Hepatocyte (in vitro differentiated cells): Measurements from ENCODE around the gene TUBA4B.

Source experiments
- CTCF ChIP-seq: fragments of 200-600 bp; sonication (generic); IDR thresholded peaks from 2 replicates; pipeline ENCODE4 v1.5.1; 2016; ENCODE audit warnings: antibody characterized with exemption, mild to moderate bottlenecking; ENCODE audit not compliant: poor library complexity
- EZH2 ChIP-seq: fragments of 200-600 bp; sonication (generic); IDR thresholded peaks from 2 replicates; pipeline ENCODE4 v1.6.1; 2016; ENCODE audit warnings: antibody characterized with exemption, mild to moderate bottlenecking, borderline replicate concordance
- EZH2phosphoT487 ChIP-seq: fragments of 200-600 bp; sonication (generic); IDR thresholded peaks from one replicate; pipeline ENCODE4 v1.6.1; 2018; ENCODE audit warnings: antibody characterized with exemption, mild to moderate bottlenecking, low read depth, moderate library complexity; ENCODE audit not compliant: unreplicated experiment, severe bottlenecking

- no peak for TF ChIP-seq EZH2phosphoT487
- no peak for TF ChIP-seq CTCF
- TF ChIP-seq EZH2 = no peak
Observed at GRCh38 chr2:219228041-219228910, 24.8 kb upstream of the TUBA4B start.
